Epidermal melanocyte (primary cell): ENCODE measurements around the gene PSMD2.
"Not testable (repeated sequence)": the region's sequence is repeated elsewhere in the genome, so short reads cannot be mapped to it uniquely, and the experiment has no call there.

Source experiments
- DNase-seq: peaks from one replicate; pipeline ENCODE4 v3.0.0; 2011; ENCODE audit warnings: low spot score; ENCODE audit not compliant: insufficient read length

PSMD2 gene

GRCh38 chr3:184298759-184299487 is at the start of gene PSMD2:
PSMD2 (plus strand) TSS chr3:184299241; CDS start chr3:184299267, 26 bp downstream.
- peak; percentile 94 for DNase-seq

DNA sequence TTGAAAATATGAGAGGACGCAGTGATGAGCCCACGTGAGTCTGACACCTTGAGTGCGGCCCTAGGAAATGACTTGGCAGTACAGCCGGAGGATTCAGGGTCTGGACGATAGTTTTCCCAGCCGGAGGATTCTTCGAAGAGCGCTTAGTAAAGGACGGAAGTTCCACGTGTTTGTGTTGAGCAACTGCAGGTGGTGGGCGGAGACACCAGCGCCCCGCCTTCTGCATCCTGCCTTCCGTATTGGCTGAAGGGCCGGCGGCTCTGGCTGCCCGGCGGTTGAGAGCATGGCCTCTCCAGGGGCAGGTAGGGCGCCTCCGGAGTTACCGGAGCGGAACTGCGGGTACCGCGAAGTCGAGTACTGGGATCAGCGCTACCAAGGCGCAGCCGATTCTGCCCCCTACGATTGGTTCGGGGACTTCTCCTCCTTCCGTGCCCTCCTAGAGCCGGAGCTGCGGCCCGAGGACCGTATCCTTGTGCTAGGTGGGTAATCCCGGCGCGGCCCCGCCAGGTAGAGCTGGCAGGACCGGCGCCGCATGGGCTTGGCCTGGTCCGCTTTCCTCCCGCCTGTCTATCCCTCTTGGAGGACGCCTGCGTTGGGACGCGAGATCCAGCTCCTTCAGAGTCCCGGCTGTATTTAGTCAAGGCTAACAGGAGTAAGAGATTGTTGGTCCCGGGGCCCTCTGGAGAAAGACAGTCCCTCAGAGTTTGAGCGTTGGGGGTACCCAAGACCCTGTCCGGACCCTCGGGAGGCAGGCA is 49.5 kb upstream of the PSMD2 start, which contains the start of gene EEF1AKMT4:
TSS of gene EEF1AKMT4 (plus strand) at position 261 of the 755 bp plus-strand sequence. CDS start at position 284, 23 bp downstream.
- DNase-seq = peak; percentile 97

GRCh38 chr3:184250167-184250828 is 48.7 kb upstream of the PSMD2 start:
- DNase-seq = peak; percentile 92

DNA sequence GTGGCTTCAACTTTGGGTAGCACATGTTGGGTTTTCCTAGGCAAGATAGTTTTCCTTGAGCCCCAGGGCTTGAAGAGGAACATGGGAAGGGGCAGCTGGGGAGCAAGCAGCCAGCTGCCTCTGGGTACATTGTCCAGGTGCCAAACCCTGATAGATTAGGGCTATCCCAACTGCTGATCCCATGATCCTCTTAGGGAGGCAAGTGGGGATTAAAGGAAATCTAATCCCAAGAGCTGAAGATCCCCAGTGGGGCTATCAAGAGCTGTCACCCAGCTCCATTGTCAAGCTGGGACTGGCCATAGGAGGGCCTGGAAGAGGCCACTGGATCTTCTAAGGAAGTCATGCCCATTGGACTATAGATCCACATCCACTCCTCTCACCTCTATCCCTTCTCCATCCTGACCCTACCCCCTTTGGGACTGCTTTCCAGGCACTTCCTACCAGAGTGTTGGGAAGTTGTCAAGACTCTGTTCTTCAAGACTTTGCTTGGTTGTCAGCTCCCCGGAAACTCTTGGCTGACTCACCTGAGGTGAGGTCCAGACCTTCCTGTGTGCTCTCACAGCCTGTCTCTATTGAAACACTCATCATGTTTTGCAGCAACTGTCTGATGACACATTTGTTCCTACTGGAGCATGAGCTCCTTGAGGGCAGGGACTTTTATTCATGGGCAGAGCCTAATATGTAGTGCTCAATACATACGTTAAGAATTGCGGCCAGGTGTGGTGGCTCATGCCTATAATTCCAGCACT is 43.6 kb upstream of the PSMD2 start:
- DNase-seq = no peak

- no peak for DNase-seq
Measured at GRCh38 chr3:184257083-184257915, 41.7 kb upstream of the PSMD2 start.

GRCh38 chr3:184258926-184259325 is 40.1 kb upstream of the PSMD2 start:
- no peak for DNase-seq

DNA sequence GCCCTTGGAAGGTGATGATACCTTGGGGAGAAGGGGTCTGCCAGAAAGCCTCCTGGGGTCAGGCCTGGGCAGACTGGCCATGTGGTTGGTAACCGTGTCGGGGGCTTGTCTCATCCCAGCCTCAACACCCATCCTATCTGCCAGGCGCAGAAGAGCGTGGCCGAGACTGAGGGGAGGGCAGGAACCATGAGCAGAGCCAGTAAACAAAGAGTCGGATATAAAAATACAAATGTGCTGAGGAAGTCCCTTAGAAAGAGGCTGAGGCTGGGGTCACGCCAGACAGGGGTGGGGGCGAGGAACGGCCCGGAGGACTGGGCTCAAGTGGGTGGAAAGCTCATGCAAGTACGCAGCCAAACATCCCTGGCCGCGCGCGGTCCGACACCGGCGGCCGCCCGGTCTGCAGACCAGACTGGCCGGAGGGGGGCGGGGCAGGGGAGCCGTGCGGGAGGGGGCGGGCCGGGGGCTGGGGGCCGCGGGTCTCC is 39.6 kb upstream of the PSMD2 start:
- no peak for DNase-seq

DNA sequence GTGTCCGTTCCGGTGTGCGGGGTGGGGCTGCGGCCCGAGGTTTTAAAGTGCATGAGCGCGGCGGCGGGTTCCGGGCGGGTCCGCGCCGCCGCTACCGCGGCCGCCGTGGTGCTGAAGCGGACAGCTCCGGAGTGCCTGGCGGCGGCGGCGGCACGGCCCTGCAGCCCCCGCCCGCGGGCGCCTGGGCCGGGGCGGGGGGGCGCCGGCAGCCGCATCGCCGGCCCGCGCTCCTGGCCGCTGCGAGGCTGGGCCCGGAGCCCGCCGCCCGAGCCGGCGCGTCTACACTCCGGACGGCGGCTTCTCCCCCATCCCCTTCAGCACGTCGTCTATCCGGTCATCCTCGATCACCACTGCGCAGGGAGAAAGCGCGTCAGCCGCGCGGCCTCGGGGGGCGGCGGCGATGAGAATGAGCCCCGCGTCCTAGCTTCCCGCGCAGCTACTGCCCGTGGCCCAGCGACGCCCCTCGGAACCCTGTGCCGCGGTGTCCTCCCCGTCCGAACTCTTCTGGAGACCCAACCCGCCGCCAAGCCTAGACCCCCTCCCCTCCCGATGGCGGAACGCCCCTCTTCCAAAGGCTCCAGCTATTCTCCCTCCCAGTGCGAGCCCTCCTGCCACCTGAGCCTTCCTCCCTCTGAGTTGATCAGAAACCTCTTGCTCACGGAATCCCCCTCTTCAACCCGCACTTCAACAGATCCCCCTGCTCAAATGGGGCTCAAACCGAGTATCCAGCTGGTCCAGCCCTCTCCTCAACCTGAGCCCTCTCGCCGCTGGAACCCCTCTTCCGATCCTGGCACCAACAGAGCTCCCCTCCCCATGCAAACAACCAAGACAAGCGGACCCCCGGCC is 38.9 kb upstream of the PSMD2 start:
- peak; percentile 56 for DNase-seq

DNA sequence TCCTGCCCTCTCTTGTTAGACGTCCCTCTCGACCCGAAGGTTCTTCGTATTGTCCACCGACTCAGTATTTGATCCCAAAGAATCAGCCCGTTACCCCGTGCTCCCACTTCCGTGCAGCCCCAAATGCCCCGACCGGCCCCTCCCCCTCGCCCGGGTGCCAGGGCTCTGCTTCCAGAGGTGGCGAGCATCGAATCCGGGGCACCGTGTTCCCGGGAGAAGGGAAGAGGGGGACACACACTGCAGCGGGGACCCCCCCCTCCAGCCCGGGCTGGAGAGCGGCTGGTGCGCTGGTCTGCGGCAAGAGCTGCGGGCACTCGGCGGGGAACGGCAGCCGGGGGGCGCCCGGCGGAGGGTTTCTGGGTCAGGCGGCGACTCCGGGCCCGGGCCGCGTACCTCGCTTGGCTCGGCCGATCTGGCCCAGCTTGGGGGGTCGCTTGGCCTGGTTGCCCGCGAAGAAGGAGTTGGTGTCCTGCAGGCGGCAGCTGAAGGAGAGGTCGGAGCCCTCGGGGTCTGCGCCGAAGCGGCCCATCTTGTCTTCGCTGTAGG is 38.2 kb upstream of the PSMD2 start:
- DNase-seq = no peak

DNA sequence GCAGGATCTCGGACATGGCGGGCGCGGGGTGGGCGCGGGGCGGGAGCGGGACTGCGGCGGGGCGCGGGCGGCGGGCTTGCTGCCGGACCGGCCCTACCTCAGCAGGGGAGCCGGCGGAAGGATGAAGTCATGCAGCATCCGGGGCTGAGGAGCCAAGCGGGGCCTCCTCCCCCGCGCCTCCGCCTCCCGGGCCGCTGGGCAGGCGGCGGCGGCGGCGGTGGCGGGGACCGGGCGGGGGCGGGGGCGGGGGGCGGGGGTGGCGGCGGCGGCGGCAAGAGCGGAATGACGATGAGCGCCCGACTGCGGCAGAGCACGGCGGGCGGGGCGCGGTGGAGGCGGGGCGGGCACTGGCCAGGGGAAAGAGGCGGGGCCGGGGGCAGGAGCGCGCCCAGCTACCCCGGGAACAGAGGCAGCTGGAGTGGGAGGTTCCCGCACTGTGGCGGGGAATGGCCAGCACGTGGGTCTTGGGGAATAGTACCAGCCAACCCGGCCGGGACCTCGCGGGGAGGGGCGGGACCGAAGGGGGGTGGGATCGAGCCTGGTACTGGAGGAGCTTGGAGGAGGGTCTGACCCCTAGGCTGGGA is 37.7 kb upstream of the PSMD2 start, which contains the start of gene CAMK2N2:
TSS of gene CAMK2N2 (minus strand) at position 284 of the 584 bp plus-strand sequence. CDS start at position 16, 268 bp downstream.
- DNase-seq = peak; percentile 69

DNA sequence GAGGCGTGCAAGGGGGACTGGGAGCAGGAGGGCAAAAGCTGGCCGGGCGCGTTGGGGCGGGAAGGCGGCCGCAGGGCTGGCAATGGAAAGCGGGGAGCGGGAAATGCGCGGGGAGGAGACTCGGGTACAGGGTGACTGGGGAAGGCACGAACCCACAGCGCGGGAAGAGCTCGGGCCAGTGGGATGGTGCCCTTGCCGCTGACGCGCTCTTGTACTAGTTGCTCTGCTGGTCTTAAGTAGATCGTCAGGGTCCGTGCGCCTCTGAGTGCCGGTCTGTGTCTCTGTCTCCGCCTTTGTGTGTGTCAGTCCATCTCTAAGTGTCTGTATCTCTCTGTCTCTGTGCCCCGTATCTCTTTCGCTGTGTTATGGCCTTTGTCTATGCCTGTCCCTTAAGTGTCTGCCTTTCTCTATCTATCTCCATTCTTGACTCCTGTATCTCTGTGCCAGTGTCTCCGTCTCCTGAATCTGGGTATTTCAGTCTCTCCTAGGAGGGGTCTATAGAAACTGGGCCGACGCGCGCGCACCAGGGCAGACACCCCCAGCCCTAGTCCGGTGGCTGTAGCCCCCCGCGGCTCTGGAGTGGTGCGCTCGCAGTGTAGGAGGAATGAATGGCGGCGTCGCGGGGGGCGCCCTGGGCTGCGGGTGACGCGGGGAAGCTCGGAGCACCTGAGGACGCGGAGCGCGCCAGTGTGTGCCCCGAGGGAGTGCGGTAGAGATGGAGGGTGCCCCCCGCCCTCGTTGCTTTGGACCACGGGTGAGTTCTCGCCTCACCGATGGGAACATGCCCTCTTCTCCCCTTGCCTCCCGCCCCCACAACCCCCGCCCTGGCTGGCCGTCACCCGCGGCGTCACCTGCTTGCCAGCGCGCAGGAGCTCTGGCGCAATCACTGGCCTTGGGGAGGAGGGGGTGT is 36.9 kb upstream of the PSMD2 start:
- peak; percentile 41 for DNase-seq

GRCh38 chr3:184262764-184263179 is 36.3 kb upstream of the PSMD2 start:
- no peak for DNase-seq

DNA sequence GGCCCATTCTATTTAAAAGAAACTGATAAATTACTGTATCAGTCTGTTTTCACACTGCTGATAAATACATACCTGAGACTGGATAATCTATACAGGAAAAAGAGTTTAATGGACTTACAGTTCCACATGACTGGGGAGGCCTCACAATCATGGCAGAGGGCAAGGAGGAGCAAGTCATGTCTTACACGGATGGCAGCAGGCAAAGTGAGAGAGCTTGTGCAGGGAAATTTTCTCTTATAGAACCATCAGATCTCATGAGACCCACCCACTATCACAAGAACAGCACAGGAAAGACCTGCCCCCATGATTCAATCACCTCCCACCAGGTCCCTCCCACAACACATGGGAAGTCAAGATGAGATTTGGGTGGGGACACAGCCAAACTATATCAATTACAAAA is 31.8 kb upstream of the PSMD2 start:
- DNase-seq = not testable (repeated sequence)

DNA sequence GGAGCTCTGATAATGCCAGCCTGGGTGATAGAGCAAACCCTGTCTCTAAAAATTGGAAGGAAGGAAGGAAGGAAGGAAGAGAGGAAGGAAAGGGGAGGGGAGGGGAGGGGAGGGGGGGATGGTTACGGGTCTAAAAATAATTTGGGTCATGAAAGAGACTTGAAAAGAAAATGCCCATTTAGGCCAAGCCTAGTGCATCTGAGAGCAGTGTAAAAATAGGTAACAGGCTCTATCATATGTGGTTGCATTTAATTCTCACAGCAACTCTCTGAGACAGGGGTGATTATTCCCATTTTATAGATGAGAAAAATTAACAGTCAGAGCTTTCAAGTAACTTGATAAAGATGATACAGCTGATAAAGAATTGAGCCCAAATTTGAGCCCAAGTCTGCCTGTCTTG is 26.8 kb upstream of the PSMD2 start:
- no peak for DNase-seq

- DNase-seq = no peak
Measured at GRCh38 chr3:184275381-184275701, 23.7 kb upstream of the PSMD2 start.

GRCh38 chr3:184275961-184276910 is 22.8 kb upstream of the PSMD2 start, which contains the start of gene ECE2:
ECE2 (plus strand) TSS chr3:184276022; CDS start chr3:184276154, 132 bp downstream.
- no peak for DNase-seq
